Skin of body (tissue), 2 donors: ENCODE measurements around the gene CMTM2. TPM values are rescaled to one million over a fixed set of nuclear protein-coding genes. Genes with fewer than 3 reads are reported as not detected.

Experiments used
- DNase-seq: peaks from one replicate; lab custom pipeline; 2025; lab: John Stamatoyannopoulos, UW
- total RNA-seq: library from RNA; depleted of rRNA; stranded (reverse); fragments of >200 nt; gene quantifications from one replicate; pipeline ENCODE4 v1.2.3, GENCODE V29; 2014

CMTM2 gene
- total RNA-seq, result 2.5 TPM

DNA sequence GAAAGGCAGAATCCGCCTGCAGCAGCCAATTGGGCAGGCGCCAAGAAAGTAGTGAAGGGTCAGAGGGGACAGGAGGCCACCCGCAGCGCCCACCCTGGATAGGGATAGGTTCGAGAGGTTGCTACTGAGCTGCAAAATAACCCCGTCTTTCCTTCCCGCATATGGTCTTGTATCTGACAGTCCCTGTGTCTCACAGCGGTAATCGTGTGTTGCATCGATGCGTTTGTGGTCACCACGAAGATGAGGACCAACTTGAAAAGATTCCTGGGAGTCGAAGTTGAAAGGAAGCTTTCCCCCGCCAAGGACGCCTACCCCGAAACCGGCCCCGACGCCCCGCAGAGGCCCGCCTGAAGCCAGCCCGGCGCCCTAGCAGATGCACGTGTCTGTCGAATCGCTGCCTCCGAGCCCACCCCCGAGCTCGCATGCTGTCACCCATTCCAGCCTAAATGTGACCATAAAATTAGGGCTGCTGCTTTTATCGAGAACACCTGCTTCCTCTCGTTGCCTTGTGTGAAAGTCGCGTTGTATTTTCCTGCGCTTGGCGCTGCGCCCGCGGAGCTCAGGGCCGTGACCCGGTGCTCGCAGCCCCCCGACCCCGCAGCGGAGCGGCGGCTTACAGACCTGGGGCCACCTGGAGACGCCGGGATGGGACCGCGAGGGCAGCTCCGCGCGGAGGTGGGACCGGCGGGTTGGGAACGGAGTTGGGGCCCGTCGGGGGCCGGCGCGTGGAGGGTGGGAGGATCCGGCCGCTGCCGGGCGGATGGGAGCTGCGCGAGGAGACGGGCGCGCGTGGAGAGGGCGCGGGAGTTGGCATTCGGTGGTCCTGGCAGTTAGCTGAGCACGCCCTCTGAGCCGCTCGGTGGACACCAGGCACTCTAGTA, at the start of gene CMTM2:
CMTM2 (plus strand) TSS at position 813 of the 881 bp plus-strand sequence. CDS start 145 bp downstream, outside the sequence.
- peak; percentile 17 for DNase-seq

DNA sequence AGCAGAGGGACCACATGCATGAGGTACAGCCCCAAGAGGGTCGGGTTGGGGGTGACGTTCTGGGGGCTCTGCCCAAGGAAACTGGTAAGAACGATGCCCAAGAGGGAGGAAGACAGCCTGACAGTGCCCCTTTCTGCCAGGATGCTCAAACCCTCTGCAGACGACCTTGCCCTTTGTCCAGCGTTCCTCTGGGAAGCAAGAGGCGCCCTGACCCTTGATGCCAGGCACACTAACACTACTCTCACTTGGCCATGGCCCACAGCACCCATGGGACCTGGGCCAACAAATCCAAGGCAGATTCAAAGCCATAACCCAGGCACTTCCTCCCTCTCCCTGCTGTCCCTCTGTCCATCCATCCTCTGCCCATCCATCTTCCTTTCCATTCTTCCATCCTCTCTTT, 49.8 kb upstream of the CMTM2 start:
- DNase-seq, result no peak

DNA sequence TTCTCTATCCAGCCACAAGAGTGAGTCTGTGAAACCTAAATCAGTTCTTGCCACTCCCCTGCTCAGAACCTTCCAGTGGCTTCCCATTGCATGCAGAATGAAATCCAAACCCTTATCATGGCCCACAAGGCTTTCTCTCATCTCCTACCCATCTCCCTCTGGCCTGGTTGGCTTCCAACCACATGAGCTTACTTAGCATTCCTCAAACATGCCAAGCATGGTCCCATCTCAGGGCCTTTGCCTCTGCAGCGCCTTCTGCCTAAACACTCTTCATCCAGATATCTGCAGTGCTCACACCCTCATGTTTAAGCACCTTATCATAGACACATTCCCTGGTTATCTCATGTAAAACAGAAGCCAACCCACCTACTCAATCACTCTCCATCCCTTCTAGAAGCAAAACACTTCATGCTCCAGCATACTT, 44.9 kb upstream of the CMTM2 start:
- DNase-seq, result no peak

DNA sequence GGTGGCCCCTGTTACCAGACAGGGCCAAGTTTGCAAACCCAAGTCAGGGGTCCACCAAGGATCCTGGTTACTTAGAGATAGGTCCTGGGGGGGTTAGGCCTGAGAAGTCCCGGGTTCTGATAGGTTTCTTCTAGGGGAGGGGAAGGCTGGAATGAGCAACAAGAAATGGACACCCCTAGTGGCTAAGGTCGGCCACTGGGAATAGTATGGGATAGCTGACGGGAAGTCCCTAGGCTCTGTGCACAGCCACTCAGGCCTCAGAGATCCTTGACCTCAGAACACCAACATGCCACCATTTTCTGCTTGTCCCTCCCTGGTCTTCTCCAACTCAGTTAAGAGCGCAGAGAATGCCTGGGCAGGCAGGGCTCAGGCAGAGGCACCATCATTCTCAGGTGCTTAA, 42.7 kb upstream of the CMTM2 start:
- no peak for DNase-seq

- DNase-seq, result no peak
These were observed 42.0 kb upstream of the CMTM2 start for GRCh38 chr16:66537236-66537635.

DNA sequence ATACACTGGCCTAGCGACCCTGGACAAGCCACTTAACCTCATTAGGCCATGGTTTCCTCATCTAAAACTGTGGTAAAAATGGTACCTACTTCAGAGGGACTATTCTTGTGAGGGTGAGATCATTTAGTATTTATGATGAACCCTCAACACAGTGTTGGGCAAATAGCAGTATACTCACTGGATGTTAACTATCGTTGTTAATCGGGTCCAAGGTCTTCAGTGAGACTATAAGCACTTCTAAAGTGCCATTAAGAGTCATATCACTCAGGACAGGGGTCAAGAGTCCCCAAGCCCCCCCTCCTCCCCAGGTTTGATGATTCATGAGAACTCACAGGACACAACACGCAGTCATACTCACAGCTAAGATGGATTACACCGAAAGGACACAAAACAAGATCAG, 40.4 kb upstream of the CMTM2 start:
- no peak for DNase-seq

DNA sequence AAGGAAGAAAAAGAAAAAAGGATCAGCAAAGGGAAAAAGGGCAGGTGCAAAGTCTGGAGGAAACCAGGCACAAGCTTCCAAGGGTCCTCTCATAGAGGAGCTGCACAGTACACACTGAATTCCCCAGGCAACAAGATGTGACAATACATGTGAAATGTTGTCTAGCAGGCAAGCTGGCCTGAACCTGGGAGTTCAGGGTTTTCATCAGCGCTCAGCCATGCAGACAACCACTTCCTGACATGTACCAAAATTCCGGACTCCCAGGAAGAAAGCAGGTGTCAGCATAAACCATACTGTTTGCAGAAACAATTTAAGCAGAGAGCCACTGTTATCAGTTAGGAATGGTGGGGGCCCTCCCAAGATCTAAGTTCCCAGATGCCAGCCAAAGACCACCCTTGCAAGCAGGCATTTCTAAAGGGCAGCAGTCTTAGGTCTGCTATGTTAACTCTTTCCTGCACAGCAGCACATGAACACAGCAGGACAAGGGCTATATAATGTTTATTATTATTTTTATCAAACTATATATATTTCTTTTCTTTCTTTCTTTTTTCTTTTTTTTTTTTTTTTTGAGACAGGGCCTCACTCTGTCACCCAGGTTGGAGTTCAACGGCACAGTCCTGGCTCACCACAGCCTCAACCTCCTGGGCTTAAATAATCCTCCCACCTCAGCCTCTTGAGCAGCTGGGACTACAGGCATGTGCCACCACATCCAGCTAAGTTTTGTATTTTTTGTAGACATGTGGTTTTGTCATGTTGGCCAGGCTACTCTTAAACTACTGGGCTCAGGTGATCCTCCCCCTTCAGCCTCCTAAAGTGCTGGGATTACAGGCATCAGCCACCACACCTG, 39.4 kb upstream of the CMTM2 start:
- DNase-seq, result no peak

DNA sequence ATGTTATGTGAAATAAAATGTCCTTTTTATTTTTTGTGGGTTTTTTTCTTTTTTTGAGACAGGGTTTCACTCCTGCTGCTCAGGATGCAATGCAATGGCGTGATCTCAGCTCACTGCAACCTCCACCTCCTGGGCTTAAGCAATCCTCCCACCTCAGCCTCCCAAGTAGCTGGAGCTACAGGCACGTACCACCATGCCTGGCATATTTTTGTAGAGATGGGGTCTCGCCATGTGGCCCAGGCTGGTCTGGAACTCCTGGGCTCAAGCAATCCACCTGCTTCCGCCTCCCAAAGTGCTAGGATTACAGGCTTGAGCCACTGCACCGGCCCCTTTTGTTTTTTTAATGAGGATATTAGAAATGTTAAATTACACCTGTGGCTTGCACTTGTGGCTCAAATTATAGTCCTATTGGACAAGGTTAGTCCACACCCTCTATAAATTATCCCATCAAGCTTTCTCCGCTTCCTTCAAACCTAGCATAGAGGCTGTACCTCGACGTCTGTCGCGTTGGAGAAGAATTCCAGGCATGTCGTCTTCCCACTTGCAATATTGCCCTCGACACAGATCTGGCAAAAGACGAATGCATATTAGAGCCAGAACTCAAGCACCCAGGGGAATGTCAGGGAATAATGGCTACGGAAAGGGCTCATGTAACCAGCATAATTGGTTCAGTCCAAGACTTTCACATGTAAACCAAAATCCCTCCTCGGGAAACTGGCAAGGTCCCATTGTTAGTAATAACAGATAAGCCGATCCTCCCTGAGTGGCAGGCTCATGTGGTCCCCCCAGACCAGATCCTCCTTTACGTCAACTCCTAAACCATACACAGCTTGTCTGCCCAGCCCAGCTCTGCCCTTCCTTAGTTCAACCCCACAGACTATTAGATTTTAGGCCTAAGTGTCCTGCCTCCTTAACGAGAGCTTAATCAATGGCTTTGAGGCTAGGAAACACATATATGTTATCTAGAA, 37.6 kb upstream of the CMTM2 start:
- no peak for DNase-seq

DNA sequence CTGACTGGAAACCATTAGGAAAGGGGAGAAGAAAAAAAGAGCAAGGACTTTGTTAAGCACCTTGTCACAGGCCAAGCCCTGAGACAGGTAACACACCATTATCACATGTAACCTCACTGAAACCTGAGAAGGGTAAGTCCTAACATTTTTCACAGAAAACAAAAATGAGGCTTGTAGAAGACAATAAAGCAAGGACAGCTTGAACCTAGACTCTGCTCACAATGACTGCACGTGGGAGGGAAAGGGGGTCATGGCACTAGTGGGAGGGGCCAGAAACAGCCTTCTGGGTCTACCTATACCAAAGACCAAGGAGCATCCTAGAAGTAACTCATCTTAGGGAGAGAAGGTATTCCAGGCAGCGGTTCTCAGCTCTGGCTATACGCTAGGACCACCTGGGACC, 36.9 kb upstream of the CMTM2 start:
- DNase-seq, result no peak

DNA sequence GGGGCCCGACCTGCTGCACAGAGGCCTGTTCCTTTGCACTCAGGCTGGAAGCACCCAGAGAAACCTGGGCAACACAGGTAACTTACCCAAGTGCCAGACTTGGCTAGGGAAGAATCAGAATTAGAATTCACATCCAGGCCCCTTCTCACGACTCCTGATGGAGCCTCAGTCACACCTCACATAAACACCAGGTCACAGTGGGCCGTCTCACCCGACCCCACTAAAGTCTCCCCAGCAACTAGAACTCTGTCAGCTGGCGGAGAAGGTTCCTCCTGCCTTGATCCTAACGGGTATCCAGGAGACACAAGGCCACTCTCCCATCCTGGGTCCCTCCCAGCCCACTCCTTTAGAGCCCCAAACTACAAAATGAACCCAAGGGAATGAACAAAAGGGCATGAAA, 35.7 kb upstream of the CMTM2 start:
- no peak for DNase-seq

GRCh38 chr16:66544016-66544757, 35.1 kb upstream of the CMTM2 start:
- DNase-seq, result no peak

DNA sequence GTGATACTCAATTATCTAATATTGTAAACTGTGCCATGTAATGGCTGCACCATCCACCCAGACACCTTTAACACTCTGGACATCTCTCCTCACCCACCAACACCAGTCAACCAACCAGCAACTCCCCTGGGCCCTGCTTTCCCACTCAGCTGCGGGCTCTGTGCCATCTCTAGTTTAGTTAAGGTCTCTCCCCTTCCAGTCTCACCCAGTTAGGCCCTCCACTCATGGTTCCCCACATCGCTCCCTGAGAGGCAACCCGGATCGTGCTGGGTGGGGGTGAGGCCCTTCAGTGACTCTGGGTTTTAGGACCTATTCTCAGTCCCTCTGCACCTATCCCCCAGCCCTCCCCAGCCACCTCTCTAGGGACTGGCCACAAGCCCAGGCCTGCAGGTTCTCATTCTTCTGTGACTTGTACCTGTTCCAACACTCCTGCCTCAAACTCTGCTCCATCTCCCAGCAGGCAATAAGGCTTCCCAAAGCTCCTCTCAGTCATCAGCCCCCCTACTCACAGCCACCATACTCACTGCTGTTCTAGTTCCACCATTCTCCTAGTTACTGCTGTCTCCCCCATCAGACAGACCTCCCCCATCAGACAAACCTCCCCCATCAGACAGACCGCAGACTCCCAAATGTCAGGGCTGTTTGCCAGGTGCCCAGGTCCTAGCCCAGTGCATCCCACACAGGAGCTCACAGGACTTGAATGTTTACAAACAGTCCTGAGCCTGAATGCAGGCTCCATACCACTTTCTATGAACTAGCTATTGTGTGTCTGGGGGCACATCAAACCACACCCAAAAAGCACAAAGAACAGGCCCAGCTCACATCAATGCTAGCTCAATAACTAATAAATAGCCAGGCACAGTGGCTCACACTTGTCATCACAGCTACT, 31.9 kb upstream of the CMTM2 start:
- DNase-seq, result no peak

GRCh38 chr16:66548068-66548467, 31.2 kb upstream of the CMTM2 start:
- no peak for DNase-seq

- no peak for DNase-seq
These were observed 30.4 kb upstream of the CMTM2 start for GRCh38 chr16:66548868-66549267.

- DNase-seq, result peak; percentile 82
These were observed 29.8 kb upstream of the CMTM2 start, which contains the start of gene TK2 for GRCh38 chr16:66549284-66550131. TK2 (minus strand) TSS chr16:66550122; CDS start chr16:66550061, 61 bp downstream.

DNA sequence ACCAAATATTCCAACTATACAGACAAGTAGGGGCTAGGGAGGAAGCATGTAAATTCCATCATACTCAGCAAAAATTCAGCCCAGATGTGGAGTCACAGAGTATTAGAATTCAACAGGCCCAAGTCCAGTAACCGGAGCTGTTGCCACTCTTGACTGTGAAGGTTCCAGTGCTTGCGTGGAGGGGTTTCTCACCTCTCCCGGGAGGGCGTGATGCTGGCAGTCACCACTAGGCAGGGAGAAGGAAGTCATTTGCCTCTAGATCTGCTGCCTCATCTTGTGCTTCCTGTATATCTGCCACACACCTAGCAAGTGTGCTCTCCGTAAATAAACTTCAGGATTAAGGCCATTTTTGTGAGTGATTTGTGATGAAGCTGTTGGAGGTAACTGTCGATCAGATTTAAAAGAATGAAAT, 27.9 kb upstream of the CMTM2 start:
- DNase-seq, result peak; percentile 57

GRCh38 chr16:66551788-66552285, 27.4 kb upstream of the CMTM2 start:
- DNase-seq, result no peak
